Sigmoid colon (tissue), 4 donors: ENCODE measurements around the gene ROCK1.

ENCODE experiments used
- CTCF ChIP-seq, 4 experiments: fragments of 450-650 bp in 3 of 4; fragments of 200-600 bp in 1 of 4; IDR thresholded peaks; one replicate each; pipeline ENCODE4 v1.5.1; 2016 to 2019; ENCODE audit warnings: antibody characterized with exemption in 4 of 4, mild to moderate bottlenecking in 3 of 4, moderate library complexity in 2 of 4
- POLR2AphosphoS5 ChIP-seq, 4 donors: sonication (generic); formaldehyde crosslinking; IDR thresholded peaks; one replicate each; pipeline ENCODE4 v1.6.1; 2017; ENCODE audit warnings: antibody characterized with exemption in 4 of 4

- TF ChIP-seq CTCF (IDR thresholded peaks at IDR 0.05): no peak
- no peak for TF ChIP-seq POLR2AphosphoS5 (IDR thresholded peaks at IDR 0.05)
Observed at GRCh38 chr18:20996418-20996817, 115.2 kb downstream of the ROCK1 start.
